Posterior vena cava (tissue), 2 donors: ENCODE data around the gene SPANXN2. TPM values are rescaled to one million over a fixed set of nuclear protein-coding genes. Genes with fewer than 3 reads are reported as not detected.
"Not testable (repeated sequence)": the region's sequence is repeated elsewhere in the genome, so short reads cannot be mapped to it uniquely, and the experiment has no call there.

Source experiments
- DNase-seq: peaks from one replicate; pipeline ENCODE4 v3.0.0-alpha.2; 2020; ENCODE audit warnings: low spot score
- intact Hi-C, 2 donors: fragments of 100-400 bp; cut with DNase I; formaldehyde crosslinking; loops; one replicate each; pipeline versions ENCODE4 v1.14.1 to v1.14.2; 2022 to 2023
- long read RNA-seq, 2 donors: library from polyadenylated mRNA; unstranded; transcript quantifications; one replicate each; pipeline ENCODE4 v2.0.0, GENCODE V29; 2020 to 2021
- total RNA-seq, 2 donors: library from RNA; stranded (reverse); fragmentation: NEBNext Ultra II Directional; extraction: Animal tissue kit (Norgen Biotek cat#: 25700); gene quantifications; one replicate each; pipeline ENCODE4 v1.2.1, GENCODE V29; 2021
- donor health status: DM: yes; HTN: yes; CAD: no.
- donor health status: DM: yes; HTN: yes; CAD: no.

SPANXN2 gene, protein sequence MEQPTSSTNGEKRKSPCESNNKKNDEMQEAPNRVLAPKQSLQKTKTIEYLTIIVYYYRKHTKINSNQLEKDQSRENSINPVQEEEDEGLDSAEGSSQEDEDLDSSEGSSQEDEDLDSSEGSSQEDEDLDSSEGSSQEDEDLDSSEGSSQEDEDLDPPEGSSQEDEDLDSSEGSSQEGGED
- total RNA-seq: not detected
- long read RNA-seq, donor 1: 0 reads
- long read RNA-seq, donor 2: 0 reads

DNA sequence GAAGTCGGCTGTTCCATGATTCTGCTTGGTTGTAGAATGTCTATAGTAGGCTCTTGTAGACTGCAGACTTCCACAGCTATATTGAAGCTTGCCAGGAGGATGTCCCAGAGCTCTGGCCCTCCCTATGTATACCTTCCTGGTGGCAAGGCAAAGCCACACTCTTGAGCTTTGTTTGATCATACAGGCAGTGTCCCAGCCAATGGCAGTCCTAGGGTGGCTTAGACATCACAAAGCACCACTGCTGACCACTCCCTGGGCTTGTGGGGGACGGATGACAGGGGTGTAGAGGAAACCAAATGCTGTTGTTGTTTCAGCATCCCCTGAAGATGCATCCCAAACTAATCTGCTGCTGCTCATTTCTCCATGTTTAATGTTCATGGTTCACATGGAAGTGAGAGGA is at the start of gene SPANXN2:
Gene SPANXN2 (minus strand): TSS at position 101 of the 400 bp plus-strand sequence. CDS start 84 bp downstream, at position 17.
- DNase-seq, intact Hi-C loops: not testable (repeated sequence)

DNA sequence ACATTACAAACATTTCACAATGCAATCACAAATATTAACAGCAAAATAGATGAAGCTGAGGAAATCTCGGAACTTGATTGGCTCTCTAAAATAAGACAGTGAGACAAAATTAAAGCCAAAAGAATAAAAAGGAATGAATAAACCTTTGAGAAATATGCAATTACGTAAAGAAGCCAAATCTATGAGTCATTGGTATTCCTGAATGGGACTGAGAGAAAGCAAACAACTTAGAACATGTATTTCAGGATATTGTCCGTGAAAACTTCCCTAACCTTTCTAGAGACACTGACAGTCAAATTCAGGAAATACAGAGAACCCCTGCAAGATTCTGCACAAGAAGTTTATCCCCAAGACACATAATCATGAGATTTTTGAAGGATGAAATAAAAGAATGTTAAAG is 48.4 kb upstream of the SPANXN2 start:
- DNase-seq: no peak
- intact Hi-C loops: no loop called here

DNA sequence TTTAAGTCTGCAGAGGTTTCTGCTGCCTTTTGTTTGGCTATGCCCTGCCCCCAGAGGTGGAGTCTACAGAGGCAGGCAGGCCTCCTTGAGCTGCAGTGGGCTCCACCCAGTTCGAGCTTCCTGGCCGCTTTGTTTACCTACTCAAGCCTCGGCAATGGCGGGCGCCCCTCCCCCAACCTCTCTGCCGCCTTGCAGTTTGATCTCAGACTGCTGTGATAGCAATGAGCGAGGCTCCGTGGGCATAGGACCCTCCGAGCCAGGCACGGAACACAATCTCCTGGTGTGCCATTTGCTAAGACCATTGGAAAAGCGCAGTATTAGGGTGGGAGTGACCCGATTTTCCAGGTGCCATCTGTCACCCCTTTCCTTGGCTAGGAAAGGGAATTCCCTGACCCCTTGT is 47.2 kb upstream of the SPANXN2 start:
- intact Hi-C loops, DNase-seq: not testable (repeated sequence)

DNA sequence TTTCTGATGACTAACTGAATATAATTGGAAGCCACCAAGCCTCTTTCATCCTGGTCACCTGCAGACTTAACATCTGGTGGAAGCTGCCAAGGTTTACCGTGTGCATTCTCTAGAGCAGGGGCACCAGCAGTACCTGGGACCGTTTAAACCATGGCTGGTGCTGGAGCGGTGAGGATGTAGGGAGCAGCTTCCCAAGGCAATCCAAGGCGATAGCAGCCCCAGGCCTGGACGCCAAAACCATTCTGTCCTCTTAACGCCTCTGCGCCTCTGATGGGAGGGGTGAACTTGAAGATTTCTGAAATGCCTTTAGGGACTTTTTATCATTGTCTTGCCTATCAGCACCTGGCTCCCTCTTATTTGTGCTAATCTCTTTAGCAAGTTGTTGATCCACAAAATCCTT is 37.3 kb upstream of the SPANXN2 start:
- intact Hi-C loops: no loop called here
- no peak for DNase-seq

DNA sequence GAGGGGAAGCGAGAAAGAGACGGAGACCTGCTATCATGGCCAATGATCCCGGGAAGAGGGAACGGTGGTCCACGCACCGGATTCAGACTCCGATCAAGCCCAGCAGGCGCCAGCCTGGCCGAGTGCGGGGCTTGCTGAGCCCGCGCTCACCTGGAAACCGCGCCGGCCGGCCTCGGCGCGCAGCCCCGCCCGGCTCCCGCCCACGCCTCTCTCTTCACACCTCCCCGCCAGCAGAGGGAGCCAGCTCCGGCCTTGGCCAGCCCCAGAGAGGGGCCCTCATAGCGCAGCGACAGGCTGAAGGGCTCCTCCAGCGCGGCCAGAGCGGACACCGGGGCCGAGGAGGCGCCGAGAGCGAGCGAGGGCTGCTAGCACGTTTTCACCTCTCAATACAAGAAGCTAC is 36.8 kb upstream of the SPANXN2 start:
- intact Hi-C loops: no loop called here
- no peak for DNase-seq

DNA sequence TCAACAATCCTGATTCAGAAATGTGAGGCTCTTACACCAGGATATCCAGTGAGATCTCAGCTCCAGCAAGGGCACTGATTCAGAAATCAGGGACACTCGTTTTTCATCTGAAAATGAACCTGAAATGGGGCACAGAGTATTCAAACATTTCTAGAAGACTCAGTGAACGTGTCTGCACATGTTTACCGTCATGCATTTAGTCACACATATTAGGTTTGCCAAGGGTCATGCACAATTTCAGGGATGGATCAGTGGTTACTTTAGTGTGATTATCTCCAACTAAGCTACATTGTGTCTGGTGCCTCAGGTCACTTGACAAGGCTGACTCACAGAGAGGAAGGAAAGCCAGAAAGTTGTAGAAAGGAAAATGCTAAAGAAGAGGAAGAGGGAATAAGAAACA is 33.6 kb upstream of the SPANXN2 start:
- intact Hi-C loops: no loop called here

DNA sequence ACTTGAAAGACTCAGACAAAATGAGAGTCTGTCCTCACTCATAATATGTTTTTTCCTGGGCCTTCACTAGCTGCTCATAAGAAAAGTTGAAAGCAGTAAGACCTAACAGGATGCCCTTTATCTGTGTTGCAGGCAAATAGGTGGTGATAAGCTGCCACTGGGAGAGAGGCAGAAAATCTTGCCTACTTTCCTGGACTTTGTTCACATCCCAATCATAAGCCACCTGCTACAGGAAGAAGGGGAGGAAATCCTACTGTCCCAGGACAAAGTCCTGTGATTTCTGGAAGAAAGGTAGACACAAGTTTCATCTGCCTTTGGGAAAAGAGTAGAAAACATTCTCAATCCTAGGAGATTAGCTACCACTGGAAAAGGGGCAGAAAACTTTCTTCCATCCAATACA is 13.3 kb upstream of the SPANXN2 start:
- intact Hi-C loops: no loop called here
- no peak for DNase-seq

More for the DNA sequence above, 33.6 kb upstream of the SPANXN2 start:
- DNase-seq: no peak

DNA sequence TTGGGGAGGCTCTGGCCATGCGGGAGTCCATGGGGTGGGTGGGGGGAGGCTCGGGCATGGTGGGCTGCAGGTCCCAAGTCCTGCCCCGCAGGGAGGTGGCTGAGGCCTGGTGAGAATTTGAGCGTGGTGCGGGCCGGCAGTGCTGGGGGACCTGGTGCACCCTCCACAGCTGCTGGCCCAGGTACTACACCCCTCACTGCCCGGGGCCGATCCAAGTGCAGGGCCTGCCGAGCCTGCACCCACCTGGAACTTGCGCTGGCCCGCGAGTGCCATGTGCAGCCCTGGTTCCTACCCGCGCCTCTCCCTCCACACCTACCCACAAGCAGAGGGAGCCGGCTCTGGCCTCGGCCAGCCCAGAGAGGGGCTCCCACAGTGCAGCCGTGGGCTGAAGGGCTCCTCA is 5.7 kb upstream of the SPANXN2 start:
- intact Hi-C loops: no loop called here

DNA sequence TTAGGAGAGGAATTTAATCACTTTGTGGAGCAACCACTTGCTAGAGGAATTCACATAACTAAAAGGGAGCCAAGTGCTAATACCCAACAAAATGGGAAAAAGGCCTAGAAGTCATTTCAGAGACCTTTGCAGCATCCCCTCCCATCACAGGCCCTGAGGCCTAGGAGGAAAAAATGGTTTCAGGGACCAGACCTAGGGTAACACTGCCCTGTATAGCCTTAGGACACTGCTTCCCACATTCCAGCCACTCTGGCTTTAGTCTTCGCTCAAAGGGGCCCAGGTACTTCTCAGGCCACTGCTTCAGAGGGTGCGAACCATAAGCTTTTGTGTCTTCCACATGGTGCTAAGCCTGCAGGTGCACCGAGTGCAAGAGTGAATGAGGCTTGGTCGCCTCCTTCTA is 19.1 kb downstream of the SPANXN2 start:
- intact Hi-C loops: no loop called here
- DNase-seq: no peak

More for the DNA sequence above, 5.7 kb upstream of the SPANXN2 start:
- no peak for DNase-seq

DNA sequence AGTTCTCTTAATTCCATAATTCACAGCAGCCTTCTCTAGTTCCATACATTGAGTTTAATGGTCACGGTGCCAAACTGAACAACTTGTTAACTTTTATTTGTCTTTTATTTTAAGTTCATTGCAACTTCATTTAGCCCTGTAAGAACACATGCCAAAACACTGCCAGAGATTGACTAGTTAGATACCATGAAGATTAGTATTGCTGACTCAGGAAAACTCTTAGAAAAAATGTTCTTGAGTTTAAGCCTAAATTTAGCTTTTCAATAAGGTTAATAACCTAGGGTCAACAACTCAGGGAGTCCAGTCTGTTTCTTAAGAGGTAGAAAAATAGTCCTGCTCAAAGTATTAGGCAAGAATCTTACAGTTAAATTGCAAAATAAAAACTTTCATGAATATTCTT is 25.7 kb downstream of the SPANXN2 start:
- intact Hi-C loops: no loop called here
- no peak for DNase-seq

DNA sequence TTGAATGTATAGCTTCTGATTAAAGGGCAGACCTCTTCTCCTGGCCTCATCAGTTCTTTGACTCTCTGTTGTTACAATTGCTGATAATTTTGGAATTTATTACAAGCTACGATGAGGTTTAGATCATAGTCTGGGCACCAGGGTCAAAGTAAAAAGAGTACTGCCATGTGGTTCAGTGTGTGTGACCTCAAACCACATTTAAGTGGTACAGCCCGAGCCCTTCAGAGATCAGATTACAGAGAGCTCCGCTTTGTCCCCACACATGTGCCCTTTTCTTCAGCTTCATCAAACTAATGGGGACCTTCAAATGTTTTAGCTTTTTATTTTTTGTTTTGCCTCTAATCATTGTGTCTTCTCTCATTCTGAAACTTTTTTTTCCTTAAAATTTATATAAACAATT is 37.1 kb downstream of the SPANXN2 start:
- intact Hi-C loops: no loop called here
- no peak for DNase-seq

DNA sequence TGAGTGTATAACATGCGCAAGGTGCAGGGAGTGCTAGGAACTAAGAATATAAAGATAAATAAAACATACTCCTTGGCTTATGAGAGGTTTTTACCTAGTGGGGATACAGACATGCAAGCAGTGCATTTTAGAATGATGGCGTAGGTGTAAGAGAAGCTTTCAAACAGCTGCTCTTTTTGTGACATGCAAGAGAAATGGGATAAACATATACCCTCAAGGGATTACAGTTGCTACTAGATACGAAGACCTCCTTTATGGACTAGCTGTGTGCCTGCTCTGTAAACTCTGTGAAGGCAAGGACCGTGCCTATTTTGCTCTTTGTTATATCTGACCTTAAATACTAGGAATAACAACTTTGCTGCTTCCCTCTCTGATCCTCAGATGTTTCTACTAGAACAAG is 45.6 kb downstream of the SPANXN2 start:
- intact Hi-C loops: no loop called here
- no peak for DNase-seq

DNA sequence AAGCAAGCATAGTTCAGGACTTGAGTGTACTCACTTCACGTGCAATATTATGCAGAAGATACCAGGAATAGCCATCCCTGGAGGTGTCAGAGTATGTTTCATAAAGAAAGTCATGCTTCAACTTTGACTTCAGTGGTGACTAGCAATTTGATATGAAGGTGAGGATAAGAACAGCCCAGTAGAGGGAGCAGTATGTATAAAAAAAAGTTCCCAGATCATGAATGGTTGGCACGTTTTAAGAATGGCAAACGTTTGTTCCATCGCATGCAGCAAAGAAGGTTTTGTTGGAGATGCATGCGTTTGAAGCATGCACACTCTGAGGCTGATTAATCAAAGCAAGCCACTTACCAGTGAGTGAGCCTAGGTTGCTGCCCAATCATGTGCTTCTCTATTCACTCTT is 51.2 kb downstream of the SPANXN2 start:
- intact Hi-C loops: no loop called here
- DNase-seq: no peak

DNA sequence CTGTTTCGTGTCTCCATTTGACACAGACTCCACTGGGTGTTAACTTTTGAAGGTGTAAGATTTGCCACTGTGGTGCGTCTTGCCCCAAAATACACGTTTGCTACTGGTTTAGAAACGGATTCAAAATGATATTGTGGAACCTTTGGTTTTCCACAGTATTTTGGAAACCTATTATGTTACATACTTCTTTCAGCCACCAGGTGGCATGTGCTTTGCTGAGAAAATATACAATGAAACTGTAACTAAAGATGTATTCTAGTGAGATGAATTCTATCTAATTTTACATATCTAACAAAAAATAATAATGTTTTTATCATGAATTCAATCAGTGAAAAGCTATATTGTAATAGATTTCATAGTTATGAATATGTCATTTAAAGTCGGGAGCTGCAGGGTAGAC is 56.2 kb downstream of the SPANXN2 start:
- intact Hi-C loops: no loop called here
- no peak for DNase-seq

DNA sequence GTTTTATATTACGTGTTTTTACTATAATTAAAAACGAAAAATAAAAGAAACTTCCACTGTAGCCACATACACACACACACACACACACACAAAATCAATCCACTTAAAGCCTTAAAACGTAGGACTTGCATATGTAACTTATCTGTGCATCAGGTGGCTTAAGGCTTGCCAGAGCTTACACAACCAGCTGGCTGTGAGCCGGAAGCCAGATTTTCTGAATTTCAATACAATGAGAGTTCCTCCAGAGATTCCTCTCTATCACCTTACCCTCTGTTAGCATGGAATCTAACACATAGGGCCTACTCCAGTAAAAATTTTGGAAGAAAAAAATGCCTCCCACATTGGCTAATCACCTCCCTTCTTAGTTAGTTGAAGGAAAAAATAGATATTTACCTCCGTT is 56.8 kb downstream of the SPANXN2 start:
- no peak for DNase-seq
- intact Hi-C loops: no loop called here

Other genes starting within 250 kb of the SPANXN2 start
- not detected for gene SPANXN3, start 203.3 kb downstream of the SPANXN2 start, total RNA-seq
- gene SLITRK4, start 84.7 kb downstream of the SPANXN2 start, total RNA-seq: 10 to 100 TPM in 1 of 2 donors, 1 to 10 TPM in 1; 4.2 to 13.2 TPM
- gene UBE2NL, start 163.3 kb upstream of the SPANXN2 start, total RNA-seq: not detected